SK-N-DZ (cell line): ENCODE results near the gene FAM3A.
"Not testable (repeated sequence)": the region's sequence is repeated elsewhere in the genome, so short reads cannot be mapped to it uniquely, and the experiment has no call there.

Source experiments
- DNase-seq: peaks from one replicate; pipeline ENCODE4 v3.0.0-alpha.2; 2015; ENCODE audit warnings: low spot score

Gene FAM3A

DNA sequence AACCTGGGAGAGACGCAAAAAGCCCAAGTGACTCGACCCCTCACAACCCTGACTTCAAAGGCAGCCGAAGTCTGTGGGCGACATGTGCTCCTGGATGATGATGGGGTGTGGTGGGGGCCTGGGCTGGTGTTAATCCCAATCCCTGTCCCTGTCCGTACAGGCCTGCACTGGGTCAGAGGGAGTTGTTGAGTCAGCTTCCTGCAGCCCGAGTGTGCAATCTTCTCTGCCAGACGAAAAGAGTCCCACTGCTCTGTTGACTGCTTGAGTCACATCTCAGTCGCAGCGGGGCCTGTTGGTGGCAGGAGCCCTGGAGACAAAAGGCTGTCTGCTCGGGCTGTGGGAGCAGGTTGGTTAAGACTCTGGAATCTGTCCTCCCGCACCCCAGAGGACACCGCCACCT is 10.3 kb downstream of the FAM3A start:
- DNase-seq: no peak

DNA sequence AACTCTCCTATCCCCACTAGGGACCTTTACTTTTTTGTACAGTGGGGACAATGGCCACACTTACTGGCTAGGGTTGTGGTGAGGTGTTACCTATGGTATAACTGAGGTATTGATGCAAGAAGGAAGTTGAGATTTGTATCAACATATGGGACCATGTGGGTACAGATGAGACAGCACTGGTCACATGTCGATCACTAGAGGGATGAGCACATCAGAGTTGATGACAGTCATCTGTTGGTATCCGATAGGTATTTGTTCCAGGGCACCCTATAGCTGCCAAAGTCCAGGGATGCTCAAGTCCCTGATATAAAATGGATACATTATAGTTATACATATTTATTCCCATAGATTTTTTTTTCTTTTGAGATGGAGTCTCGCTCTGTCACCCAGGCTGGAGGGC is 13.0 kb downstream of the FAM3A start:
- DNase-seq: no peak

DNA sequence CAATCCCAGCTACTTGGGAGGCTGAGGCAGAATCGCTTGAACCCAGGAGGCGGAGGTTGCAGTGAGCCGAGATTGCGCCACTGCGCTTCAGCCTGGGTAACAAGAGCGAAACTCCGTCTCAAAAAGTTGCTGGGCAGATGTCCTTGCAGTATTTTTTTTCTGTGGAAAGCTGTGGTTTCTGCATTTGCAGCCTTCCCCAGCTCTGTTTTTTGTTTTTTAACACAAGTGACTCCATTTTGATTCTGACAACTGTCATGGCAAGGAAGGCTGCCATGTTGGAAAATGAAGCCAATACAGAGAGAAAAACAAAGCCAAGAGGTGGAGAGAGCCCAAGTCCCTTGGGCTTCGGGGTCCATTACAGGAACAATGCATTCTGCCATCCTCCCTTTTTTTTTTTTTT is 13.9 kb downstream of the FAM3A start:
- DNase-seq: no peak

DNA sequence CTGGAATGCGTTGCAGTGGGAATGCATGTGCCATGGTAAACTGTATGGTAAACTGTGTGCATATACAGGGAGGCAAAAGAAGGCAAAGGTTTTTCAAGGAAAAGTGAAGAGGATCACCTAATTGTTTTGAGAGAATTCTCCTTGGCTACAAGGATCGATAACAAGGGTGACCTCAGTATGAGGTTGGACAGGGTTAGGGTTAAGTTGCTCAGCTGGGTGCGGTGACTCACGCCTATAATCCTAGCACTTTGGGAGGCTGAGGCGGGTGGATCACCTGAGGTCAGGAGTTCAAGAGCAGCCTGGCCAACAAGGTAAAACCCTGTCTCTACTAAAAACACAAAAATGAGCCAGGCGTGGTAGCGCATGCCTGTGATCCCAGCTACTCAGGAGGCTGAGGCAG is 14.6 kb downstream of the FAM3A start:
- not testable (repeated sequence) for DNase-seq

DNA sequence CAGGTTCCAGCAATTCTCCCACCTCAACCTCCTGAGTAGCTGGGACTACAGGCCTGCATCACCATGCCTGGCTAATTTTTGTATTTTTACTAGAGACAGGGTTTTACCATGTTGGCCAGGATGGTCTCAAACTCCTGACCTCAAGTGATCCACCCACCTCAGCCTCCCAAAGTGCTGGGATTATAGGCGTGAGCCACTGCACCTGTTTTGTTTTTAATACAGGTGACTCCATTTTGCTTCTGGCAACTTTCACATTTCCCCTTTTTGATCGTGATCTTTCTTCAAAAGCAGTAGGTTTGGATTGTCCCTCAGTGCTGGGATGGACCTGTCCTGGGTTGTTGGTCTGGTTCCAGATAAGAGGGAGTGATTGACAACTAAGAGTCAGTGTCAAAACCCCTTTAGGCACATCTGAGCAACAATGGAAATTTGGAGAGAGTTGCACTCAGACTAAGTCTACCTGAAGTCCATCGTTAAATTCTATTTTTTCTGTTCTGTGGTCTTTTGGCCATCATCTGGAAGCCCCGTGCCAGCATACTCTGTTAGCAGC is 19.4 kb downstream of the FAM3A start:
- not testable (repeated sequence) for DNase-seq

DNA sequence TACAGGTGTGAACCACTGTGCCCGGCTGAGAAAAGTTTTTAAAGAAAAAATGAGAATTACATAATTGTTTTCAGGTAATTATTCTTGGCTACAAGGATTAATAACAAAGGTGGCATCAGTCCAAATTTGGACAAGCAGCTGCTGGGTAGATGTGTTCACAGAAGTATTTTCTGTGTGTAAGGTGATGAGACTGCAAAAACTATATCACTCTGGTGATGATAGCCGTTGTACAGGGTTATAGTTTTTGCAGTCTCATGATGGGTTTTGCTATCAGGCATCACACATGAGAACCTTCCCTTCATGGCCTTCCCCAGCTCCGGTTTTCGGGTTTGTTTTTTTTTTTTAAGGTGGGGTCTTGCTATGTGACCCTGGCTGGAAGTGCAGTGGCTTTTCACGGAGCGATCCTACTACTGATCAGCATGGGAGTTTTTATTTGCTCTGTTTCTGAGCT is 20.5 kb downstream of the FAM3A start:
- no peak for DNase-seq

DNA sequence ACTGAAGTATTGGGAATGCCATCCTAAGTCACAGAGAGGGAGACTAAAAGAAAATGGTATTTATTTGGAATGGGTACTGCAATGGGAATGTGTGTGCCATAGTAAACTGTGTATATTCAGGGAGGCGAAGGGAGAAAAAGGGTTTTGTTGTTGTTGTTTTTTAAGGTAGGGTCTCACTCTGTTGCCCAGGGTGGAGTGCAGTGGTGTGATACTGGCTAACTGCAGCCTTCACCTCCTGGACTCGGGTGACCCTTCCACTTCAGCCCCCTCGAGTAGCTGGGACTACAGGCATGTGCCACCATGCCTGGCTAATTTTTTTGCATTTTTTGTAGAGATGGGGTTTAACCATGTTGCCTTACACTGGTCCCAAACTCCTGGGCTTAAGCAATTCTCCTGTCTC is 21.3 kb downstream of the FAM3A start:
- DNase-seq: no peak

DNA sequence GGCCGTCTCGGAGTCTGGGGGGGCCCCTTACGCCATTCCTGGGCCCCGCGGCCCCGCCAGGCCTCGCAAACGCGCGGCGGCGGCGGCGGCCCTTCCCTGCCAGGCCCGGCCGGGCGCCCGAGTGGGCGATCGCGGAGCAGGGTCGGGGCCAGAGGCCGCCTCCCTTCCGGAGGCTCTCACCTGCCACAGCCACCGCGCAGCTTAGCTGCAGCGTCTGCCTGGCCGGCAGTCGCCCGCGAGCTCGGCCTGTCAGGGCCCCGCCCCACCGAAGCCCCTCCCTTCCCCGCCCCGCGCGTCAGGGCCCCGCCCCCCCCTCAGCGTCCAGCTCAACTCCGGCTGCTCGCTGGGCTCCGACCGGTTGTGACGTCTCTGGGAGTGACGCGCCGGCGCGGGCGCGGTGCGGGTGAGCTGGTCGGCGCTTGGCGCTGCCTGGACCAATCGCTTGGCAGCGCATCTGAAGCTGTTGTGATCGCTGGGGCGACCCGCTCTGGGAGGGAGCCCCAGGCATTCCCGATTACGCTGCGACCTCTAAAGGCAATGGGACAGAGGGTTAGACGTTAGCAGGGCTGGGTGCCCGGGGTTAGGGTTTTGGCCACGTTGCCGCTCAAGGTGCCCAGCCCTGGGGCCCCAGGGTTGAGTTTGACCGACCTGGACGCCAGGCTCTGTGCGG is 25.5 kb downstream of the FAM3A start, which contains the start of gene SLC10A3:
TSS of gene SLC10A3 (minus strand) at position 216 of the 670 bp plus-strand sequence. CDS start 1,689 bp downstream, outside the sequence.
- DNase-seq: peak; percentile 92

DNA sequence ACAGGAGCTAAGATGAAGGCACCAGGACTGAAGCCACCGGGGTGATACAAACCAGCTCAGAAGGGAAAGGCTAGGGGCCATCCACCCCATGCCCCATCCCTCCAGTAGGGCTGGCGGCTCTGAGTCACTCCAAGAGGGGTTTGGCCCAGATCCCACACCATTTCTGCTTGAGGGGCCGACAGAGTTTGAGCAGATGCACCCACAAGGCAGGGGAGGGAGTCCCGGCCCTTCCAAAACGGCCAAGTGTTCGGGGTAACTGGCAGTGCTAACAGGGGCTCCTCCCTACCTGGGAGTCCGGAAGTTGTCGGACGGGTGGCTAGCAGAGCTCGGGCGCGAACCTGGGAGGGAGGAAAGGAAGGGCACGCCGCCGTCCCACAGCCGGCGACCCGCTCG is 26.0 kb downstream of the FAM3A start:
- DNase-seq: no peak

DNA sequence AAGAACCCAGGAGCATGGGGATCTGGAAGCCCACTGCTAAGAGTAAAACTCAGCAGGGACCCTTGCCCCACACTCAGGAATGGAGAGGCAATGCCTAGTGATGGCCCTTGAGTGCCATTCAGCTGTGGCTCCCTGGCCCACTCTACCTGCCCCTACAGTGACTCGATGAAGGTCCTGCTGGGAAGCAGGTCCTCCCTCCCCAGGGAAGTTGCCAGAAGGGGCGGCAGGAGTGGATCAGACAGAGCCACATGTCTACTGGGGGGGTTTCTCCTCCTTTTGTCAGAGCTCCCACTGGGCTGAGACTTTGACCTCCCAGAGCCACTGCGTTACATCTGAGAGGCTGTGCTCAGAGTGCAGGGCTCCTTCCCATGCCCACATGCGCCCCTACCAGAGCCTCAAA is 26.9 kb downstream of the FAM3A start:
- DNase-seq: no peak

DNA sequence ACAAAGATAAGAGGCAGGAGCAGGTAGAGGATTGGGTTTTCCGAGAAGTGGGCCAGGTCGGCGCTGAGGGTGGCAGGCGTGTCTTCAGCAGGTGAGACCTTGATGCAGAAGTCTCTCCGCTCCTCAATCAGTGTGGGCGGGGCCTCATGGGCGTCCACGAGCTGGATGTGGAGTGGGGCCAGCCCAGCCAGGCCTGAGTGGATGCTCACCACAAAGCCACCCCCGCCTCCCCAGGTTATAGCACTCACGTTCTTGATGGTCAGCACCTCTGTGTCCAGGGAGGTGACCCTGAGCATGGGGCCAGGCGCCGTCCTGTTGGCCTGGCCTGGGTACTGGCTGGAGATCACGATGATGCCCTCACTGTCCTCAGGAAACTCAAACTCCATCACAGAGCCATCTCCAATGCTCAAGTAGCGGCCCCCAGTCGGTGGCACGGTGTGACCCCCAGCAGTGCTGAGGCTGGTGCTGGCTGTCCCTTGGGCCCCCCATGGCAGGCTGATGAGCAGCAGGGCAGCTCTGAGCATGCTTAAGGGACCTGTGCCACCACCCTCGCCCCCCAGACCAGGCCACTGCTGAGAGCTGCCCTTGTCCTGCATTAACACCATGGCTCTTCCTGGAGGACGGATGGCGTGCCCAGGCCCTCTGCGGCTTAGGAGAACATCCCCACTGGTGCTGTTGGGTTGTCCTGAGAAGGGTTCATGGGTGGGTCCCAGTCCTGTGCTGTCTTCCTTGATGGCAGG is 27.5 kb downstream of the FAM3A start:
- DNase-seq: no peak

DNA sequence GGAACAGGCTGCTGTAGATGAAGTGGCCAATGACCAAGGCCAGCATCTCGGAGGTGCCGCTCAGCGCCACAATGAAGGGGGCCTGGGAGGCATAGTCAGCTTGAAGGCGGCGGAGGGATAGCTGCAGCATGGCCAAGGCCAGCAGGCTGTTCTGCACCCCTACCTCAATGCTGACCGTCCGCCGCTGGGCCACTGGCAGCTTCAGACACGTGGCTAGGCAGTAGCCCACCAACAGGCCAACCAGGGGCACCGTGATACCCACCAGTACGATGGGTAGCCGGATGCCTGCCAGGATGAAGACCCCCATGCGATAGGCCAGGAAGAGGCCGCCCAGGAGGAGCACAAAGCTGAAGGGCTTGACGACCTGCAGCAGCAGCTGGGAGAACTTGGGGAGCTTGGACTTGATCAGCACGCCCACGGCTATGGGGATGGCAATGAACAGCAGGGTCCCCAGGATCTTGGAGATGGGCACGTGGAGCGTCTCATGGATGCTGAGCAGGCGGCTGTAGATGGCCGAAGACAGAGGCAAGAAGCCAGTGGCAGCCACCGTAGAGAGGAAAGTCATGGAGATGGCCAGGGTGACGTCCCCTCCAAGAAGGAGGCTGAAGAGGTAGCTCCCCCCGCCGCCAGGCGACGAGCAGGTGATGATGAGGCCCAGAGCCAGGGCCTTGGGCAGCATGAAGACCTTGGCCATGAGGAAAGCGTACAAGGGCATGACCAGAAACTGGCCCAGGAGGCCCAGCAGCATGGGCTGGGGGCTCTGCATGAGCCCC is 28.3 kb downstream of the FAM3A start:
- no peak for DNase-seq

DNA sequence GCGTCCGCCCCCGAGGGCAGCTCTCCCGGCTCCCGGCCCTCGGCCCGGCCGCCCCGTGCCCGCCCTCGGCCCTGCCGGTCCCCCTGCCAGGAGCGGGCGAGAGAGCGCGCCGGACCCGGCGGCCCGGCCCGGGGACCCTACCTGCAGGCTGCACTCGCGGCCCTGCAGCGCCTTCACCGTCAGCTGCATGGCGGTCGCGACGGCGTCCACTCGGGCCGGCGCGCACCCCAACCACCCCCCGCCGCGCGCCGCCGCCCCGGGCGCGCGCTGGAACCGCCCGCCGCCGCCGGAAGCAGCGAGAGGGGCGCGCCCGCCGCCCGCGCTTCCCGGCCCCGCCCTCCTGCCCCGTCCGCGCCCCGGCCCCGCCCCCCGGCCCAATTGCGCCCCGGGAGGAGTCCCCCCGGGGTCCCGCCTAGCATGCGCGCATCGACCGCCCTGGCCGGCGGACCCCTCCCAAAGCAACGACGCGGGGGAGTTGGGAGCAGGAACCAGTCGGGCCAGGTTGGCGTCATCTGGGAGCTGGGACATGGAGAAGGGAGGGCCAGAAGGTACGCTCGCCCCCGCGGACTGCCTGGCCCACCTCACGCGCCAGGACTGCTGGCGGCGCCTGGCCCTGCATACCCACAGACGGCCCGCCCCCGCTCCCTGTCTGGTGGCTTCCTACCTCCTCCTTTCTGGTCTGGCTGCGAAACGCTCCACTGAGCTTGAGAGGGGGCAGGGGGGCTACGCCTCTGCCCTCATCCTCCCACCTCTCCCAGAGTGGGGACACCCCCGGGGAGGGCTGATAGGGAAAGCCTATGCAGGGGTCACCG is 29.4 kb downstream of the FAM3A start, which contains the start of gene UBL4A:
TSS of gene UBL4A (minus strand) at position 220 of the 812 bp plus-strand sequence. CDS start at position 189, 31 bp downstream.
- DNase-seq: peak; percentile 62

DNA sequence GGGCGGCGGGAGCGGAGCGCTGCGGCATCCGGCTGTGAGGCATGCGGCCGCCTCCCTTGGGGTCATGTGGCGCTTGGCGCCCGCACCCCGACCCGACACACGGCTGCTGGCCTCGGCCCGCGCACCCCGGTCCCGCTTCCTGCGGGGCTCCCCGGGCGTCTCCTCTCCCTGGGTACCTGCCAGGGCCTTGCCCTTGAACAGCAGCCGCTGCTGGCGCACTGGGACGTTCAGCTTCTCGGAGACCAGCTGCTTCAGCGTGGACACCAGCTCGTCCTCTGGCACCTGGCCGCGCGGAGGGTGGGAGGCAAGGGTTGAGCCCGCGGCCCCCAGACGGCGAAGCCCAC is 30.0 kb downstream of the FAM3A start:
- no peak for DNase-seq

DNA sequence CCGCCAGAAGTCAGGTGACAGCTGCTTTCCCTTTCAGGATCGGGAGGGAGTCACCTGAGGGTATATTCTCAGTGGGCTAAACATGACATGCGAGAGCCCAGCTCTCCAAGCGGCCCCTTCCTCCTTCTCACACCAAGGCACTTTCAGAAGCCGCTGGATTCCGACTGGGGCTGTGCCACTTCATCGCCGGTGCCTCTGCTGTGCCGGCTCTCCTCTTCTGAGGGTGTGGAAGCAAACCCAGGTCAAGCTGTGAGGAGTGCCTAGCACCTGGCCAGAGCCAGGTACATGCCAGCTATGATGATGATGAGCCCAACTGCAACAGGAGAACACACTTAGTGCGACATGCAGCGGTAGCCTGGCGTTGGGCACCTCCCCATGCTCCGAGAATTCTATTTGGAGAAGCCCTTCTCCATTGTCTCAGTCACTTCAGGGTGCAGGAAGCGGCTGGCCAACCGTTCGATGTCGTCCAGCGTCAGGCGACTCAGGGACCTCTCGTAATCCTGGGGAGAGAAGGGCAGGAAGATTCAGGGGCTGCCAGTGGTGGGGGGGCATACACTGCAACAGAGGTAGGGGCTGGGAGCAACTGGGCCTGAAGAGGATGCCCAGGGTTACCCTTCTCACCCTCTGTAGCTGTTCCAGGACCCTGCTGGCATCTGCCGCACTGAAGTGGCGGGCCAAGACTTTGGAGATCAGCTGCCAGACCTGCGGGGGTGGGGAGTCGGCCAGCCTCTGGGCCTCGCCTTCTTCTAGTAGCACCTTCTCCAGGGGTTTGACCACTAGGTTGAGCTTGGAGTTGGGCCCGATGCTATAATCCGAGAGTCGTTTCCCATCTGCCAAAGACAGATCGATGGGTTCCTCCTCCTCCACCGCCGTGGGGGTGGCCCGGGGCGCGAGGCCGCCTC is 30.6 kb downstream of the FAM3A start:
- DNase-seq: no peak

DNA sequence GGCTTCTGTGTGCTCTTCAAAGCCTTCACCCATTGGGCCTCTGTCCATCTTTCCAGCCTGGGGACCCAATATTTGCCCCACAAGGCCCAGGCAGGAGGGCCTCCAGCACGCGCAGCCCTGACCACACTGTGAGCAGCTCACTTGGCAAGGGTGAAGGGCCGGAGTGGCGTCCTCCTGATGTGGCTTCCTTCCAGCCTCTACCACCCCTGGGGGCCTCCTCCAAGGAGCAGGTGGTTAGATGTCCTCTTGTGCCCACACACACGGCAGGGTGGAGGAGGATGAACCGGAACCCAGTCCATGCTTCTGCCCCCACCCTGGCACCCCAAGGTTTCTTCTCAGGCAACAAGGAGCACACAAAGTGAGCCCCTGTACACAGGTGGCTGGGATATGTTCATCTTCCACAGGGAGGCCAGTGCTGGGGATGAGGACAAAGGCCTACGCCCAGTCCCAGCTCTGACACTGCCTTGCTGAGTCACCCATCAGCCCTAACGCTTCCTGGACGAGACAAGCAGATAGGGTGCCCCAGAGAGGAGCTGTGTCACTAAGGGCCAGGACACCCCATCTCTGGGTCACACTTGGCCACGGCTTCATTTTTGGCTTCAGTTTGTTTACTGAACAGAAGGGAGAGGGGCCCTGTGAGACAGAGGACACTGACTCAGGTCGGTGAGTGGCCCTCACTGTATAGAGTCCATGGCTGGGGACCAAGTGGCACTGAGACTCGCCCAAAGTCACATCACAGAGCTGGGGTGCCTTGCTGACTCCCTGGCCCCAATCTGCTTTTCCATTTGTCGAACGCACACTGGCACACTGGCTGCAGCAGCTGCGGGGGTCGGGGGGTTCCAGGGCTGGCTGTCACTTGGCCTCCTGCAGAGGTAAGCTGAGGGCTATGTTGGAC is 31.5 kb downstream of the FAM3A start:
- DNase-seq: no peak

DNA sequence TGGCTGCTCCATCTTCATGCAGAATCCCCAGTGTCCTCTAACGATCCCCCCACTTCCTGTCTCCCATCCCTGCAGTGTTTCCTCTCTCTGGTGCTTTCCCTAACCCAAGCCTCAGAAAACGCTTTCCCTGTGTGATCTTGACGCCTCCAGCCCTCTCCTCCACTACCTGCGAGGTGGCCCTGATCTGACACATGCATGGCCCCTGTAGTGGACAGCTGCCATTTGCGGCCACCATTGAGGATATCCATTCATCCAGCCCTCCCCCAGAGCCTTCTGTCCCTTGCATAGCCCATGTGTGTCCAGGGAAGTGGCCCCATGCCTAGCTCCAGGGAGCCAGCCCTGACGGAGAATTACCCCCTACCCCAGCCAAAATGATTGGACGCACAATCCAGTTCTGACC is 32.7 kb downstream of the FAM3A start:
- DNase-seq: no peak

DNA sequence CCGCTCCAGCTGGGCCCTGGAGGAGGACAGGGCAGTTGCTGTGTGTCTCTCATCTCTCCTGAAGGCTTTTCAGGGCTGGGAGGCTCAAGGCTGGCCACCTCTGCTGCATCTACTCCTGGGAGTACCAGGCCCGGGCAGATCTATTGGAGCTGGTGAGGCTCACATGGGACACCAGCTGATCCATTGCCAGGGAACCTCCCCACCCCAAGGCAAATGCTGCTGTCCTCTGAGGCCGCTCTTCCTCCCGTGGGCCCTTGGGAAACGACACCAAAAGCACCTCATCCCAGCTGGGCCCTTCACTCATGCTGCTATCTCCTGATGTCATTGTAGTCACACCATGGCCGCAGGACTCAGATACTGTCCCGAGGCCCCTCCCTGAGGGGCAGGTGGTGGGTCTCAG is 33.2 kb downstream of the FAM3A start:
- DNase-seq: no peak
